ENCODE measurements around the gene ADGRB2. TPM values are rescaled to one million over a fixed set of nuclear protein-coding genes. Genes with fewer than 3 reads are reported as not detected.

Gene ADGRB2
- total RNA-seq, 1 donor from 2014 or later = 21.5 TPM

DNA sequence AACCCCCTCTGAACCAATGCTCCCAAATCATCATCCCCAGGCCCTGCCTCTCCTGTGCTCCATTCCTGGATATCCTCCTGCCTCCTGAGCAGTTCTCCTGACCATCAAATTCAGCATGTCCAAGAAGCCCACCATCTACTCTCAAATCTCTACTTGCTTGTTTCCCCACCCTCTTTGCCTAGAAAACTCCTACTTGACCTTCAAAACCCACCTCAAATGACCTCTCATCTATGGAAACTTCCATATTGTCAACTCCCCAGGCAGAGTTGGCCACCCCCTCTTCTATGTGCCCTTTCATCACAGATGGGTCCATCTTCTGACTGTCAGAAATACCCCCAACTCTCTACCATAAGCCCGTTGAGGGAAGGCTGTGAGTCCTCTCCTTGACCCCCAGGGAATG, 16.8 kb downstream of the ADGRB2 start:
- Mint-ChIP-seq H3K27ac (no peak overlapping the region), H3K27me3 (ENCODE audit: low read depth) (no peaks in the 10 kb centered on the region), H3K4me1 (peaks cover 40% of the 10 kb centered on the region), H3K36me3 (no peaks in the 10 kb centered on the region), H3K4me3 (no peak overlapping the region), H3K9me3 (no peaks in the 10 kb centered on the region)
- no peak for DNase-seq (ENCODE audit: low spot score in 2 of 2, unreplicated experiment in 2 of 2)
- TF ChIP-seq, protein P1, sequence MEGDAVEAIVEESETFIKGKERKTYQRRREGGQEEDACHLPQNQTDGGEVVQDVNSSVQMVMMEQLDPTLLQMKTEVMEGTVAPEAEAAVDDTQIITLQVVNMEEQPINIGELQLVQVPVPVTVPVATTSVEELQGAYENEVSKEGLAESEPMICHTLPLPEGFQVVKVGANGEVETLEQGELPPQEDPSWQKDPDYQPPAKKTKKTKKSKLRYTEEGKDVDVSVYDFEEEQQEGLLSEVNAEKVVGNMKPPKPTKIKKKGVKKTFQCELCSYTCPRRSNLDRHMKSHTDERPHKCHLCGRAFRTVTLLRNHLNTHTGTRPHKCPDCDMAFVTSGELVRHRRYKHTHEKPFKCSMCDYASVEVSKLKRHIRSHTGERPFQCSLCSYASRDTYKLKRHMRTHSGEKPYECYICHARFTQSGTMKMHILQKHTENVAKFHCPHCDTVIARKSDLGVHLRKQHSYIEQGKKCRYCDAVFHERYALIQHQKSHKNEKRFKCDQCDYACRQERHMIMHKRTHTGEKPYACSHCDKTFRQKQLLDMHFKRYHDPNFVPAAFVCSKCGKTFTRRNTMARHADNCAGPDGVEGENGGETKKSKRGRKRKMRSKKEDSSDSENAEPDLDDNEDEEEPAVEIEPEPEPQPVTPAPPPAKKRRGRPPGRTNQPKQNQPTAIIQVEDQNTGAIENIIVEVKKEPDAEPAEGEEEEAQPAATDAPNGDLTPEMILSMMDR (IDR thresholded peaks at IDR 0.05; ENCODE audit: unreplicated experiment) = no peak

DNA sequence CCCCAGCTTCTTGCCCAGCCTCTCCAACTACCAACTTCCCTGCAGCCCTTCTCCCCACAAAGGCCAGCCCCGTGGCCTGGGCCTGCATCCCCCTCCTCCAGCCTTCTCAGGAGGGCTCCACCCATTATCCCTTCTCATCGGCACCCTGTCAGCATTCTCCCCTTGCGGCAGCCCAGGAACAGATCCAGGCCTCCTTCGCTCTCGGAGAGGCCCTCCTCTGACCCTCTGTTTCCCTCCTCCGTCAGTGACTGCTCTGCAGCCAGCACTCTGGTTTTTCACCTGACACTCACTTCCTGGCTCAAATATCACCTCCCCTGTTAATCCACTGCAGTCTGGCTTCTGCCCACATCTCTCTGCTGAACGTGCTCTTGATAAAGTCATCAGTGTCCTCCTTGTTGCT, 17.5 kb downstream of the ADGRB2 start:
- H3K9me3 Mint-ChIP-seq = no peaks in the 10 kb centered on the region
- no peak overlapping the region for H3K4me3 Mint-ChIP-seq
- H3K27me3 Mint-ChIP-seq (ENCODE audit: low read depth) = no peaks in the 10 kb centered on the region
- DNase-seq (ENCODE audit: low spot score in 2 of 2, unreplicated experiment in 2 of 2) = no peak
- peak overlapping the region; percentile 6 for H3K27ac Mint-ChIP-seq
- peaks cover 34% of the 10 kb centered on the region for H3K4me1 Mint-ChIP-seq
- TF ChIP-seq, protein P1 (IDR thresholded peaks at IDR 0.05; ENCODE audit: unreplicated experiment) = no peak
- H3K36me3 Mint-ChIP-seq = no peaks in the 10 kb centered on the region

DNA sequence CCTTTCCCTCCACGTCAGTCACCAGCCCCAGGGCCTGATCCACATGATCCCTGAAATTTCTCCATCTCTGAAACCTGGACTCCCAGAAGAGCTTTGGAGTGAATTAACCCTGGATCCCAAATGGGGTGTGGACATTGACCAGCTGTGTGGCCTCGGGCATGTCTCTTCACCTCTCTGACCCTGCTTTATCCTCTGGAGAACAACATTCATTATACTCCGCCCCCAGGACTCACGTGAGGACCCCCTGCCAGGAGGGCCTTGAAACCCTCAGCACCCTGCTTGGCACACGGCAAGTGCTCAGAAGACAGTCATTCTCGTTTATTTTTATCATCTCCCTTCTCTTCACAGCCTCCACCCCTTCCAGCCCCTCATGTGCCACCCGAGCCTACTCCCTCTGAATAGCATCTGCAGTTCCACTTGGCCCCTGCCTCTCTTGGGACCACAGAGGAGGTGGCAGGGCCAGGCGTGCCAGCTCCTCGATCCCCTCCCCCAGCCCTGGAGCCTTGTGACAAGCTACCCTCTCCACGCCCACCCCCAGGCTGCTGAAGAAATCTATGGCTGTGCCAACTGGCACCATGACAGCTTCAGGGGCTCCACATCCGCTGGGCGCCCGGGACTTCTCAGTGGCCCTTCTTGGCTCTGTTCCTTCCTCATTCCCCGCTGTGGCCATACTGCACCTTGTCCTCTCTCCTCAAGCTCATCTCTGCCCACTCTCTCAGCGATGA, 18.0 kb downstream of the ADGRB2 start:
- DNase-seq (ENCODE audit: low spot score in 2 of 2, unreplicated experiment in 2 of 2) = no peak
- Mint-ChIP-seq H3K27me3 (ENCODE audit: low read depth) (no peaks in the 10 kb centered on the region), H3K9me3 (no peaks in the 10 kb centered on the region), H3K27ac (peak overlapping the region; percentile 6), H3K4me3 (no peak overlapping the region), H3K36me3 (no peaks in the 10 kb centered on the region), H3K4me1 (peaks cover 30% of the 10 kb centered on the region)
- TF ChIP-seq, protein P1 (IDR thresholded peaks at IDR 0.05; ENCODE audit: unreplicated experiment) = no peak

DNA sequence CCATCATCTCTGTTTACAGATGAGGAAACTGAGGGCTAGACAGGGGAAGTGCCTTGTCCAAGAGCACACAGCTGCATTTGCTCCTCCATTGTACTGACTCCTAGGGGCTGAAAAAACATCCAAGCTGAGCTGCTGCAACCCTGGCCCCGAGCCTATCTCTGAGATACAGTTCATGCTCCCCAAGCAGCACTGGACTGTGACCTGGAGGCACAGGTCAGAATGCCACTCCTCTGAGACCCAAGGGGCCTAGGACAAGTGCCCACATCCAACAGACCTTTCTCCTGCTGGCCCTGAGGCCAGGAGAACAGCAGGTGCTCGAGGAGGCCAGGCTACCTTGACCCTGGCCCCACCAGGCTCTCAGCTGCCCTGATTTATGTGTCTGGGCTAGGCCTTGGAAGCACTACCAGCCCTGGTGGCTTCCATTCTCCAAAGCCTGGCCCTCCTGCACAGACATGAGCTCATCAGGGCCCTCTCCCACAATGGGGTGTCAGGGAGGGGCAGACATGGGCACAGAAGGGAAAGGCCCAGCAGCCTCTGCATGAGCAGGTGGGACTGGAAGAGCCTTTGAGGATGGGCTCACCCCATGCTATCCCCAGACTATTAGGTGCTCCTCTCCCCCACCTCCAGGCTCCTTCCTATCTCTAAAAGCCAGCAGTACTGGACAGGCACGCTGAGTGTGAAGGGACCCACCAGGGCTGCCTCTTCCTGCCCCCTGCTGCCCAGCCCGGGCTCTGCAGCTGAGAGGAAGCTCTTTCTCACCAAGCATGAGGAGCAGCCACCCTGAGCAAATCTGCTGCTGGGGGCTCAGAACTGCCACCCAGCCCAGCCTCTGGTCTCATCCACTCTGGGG, 18.8 kb downstream of the ADGRB2 start:
- Mint-ChIP-seq H3K27me3 (ENCODE audit: low read depth) (no peaks in the 10 kb centered on the region), H3K9me3 (no peaks in the 10 kb centered on the region), H3K36me3 (no peaks in the 10 kb centered on the region), H3K27ac (no peak overlapping the region), H3K4me1 (peaks cover 22% of the 10 kb centered on the region), H3K4me3 (no peak overlapping the region)
- TF ChIP-seq, protein P1 (IDR thresholded peaks at IDR 0.05; ENCODE audit: unreplicated experiment) = peak; percentile 66
- DNase-seq (ENCODE audit: low spot score in 2 of 2, unreplicated experiment in 2 of 2) = peak in 1 of 2 experiments; percentile 79

DNA sequence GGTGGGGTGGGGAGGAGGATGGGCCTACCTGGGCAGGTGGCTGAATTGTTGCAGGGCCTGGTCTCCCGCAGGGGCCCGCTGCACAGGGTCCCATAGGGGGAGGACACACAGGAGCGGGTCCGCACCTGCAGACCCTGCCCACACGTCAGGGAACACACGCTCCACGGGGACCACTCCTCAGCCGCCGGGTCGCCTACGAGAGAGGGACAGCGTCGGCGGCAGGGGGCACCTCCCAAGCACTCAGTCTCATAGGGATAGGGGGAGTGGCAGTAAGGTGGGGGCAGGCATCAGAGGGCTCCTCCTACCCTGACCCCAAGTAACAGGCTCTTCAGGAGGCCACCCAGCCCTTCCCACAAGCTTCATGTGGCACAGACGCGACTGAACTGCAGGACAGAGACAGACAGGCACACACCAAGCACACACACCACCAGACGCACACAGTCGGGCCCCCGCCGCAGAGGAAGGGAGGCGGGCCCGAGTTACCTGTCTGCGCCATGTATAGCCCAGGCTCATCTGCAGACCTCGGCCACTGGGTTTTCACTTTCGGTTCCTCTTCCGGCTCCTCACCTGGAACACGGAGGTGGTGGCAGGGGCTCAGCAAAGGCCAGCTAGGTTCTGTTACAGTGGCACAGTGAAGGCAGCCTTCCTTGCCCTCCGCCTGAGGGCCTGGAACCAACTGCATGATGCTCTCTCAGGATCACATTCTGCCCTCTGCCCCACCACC, 19.8 kb downstream of the ADGRB2 start:
- no peak for DNase-seq (ENCODE audit: low spot score in 2 of 2, unreplicated experiment in 2 of 2)
- peaks cover 4% of the 10 kb centered on the region for H3K27me3 Mint-ChIP-seq (ENCODE audit: low read depth)
- TF ChIP-seq, protein P1 (IDR thresholded peaks at IDR 0.05; ENCODE audit: unreplicated experiment) = no peak
- H3K4me3 Mint-ChIP-seq = no peak overlapping the region
- no peaks in the 10 kb centered on the region for H3K36me3 Mint-ChIP-seq
- H3K27ac Mint-ChIP-seq = no peak overlapping the region
- H3K4me1 Mint-ChIP-seq = peaks cover 22% of the 10 kb centered on the region
- H3K9me3 Mint-ChIP-seq = no peaks in the 10 kb centered on the region

Measured in mesothelial cell of epicardium (in vitro differentiated cells).